GM21723 (cell line): ENCODE results near the gene SYTL2.
"Not testable (repeated sequence)": the region's sequence is repeated elsewhere in the genome, so short reads cannot be mapped to it uniquely, and the experiment has no call there.

ENCODE experiments used
- ATAC-seq: cut with Tn5 transposase; IDR thresholded peaks from one replicate; pipeline ENCODE4 v1.9.1; 2021; ENCODE audit warnings: mild to moderate bottlenecking, moderate library complexity; ENCODE audit not compliant: unreplicated experiment

The SYTL2 gene

DNA sequence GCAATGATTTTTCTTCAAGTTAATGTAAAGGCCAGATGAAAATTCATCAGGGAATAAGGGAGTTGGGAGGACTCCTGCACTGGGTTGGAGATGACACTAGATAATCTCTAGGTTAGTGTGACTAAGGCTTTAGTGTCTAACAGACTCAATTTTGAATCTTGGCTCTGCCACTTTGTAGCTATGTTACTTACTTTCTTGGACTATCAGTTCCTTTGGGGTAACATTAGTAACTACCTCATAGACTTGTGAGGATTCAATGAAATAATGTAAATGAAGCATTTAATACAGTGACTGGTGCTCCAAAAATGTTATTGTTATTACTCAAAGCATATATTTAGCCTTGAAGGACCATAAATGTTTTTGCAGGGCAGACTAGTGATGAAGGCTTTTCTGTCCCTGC is 115.4 kb downstream of the SYTL2 start:
- no peak for ATAC-seq

DNA sequence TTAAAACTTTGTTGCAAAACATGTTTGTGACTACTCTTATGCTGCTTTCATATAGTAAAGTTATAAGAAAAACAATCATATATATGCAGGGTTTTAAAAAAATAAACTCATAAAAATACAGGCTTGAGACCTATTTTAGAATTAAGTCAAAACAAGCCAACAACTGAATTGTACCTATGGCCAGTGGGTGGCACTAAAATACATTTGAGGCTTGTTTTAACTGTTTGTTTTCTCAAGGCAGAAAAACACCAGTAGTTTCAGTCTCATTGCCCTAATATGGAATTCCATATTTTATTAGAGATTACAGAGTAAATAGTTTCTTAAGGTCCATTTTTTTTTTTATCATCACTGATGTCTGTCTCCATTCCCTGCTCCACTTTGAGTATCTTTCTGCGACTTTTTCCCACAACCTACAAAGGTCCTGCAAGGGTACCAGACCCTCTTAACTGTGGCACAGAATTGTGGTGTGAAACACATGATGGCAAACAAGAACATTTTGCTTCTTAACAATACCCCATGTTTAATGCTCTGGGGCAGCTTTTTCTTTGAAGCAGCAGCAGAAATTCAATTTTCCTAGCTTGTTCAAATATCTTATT is 116.5 kb downstream of the SYTL2 start:
- ATAC-seq = no peak

DNA sequence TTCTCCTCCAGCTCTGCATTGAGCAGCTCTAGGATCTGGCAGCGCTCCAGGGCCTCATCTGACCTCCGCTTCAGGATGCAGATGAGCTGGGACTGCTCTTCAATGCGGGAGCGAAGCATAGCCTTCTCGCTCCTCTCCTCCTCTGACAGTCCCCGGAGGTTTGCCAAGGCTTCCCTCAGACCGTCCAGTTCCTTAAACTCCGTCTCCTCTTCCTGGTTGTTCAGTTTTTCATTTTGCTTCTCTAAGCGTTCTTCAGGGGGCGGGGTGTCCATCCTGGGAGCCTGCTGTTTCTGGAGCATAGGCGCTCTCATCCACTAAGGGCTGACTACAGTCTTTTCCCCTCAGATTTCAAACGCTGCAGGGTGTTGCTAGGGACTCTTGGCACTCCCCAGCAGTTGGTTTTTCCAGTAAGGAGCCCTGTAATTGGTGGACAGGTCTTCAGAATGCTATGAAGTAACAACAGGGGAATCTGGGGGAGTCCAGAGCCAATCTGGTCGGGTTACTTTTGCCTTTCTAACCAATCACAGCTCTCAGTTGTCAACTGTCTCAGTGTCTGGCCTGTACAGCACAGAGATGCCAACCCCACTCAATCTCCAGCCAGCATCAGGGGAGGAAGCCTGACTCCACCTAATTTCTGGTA is 125.0 kb downstream of the SYTL2 start, which contains the start of gene CCDC89:
Gene CCDC89 (minus strand): TSS at position 376 of the 640 bp plus-strand sequence. CDS start 65 bp downstream, at position 311.
- no peak for ATAC-seq

DNA sequence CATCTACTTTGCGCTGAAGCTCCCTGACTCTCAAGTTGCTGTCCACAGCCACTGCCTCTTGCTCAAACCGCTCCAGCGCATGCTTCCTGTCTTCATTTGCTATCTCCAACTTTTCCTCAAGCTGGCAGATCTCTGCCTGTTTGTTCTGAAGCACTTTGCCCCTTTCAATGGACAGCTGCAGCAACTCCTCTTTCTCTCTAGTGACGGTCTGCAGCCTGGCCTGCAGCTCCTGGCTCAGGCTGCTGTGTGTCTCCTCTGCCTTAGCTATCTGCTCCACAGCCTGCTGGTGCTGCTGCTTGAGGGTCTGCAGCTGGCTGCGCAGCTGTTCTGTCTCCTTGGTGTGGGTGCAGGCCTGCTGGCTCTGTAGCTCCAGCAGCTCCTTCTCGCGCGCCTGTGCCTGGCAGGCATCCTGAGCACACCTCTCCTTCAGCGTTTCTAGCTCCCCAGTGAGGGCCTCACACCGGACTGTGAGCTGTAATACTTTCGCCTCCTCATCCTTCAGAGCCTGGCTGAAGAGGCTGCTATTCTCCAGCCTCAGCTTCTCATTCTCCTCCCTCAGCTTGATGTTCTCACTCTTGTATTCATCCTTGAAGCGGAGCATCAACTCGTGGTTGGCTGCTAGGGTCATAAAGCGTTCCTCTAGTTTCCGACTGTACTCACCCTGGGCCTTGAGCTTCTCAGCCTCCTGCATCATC is 125.7 kb downstream of the SYTL2 start:
- no peak for ATAC-seq

DNA sequence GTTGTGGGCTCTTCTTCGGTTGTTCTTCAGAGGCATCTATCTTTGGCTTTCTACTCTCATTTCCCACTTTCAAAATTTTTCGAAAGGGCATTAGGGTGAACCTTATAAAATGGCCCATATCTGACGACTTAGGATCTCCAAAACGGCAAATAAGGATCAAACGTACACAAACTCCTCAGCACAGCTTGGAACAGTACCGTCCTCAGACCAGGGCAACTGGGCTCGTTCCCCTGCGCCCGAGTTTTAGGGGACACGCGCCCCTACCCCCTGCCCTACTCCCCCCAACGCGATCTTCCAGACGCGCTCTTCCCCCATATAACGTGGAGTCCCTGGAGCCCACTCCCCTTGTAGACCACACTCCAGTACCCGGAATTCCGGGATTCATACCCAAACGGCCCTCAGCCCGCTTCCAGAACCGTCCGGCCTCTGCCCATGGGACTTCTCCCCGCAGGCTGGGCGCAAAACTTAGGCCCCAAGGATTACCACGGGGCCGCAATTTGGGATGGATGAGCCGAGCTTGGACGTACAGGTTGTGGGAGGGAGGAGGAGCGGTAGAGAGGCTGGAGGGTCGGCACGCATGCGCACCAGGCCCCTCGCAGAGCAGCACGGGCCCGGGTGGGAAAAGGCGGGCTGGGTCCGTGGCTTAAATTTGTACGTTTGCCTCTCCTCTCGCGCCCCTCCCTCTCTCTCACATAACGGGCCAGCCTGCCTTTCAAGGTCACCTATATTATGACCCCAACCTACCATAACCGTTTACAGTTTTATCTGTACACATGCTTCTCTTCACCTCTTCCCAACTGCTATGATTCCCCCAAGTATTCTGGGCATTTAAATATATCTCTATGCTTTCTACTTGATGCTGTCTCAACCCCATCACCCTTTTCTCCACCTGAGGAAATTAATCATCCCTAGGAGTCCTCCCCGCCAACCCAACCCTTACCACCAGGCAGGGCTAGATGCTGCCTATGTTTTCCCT is 128.3 kb downstream of the SYTL2 start:
- peak; percentile 62 for ATAC-seq

DNA sequence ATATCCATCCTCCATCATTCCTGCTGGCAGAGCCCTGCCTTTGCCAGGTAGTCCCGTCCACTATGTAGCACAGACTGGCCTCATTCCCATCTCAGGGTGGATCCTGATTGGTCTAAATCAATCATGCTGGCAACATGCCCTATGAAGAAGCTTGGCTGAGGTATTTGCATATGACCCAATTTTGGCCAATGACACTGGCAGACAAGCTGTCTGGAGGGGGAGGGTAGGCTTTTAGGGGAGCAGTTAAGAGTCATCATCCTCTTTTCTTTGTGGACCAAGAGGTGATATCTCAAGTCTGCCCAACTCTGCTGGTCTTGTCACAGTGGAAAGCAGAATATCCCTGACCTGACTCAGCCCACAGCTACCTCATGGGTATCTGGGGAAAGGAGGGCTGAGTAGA is 130.0 kb downstream of the SYTL2 start:
- no peak for ATAC-seq

DNA sequence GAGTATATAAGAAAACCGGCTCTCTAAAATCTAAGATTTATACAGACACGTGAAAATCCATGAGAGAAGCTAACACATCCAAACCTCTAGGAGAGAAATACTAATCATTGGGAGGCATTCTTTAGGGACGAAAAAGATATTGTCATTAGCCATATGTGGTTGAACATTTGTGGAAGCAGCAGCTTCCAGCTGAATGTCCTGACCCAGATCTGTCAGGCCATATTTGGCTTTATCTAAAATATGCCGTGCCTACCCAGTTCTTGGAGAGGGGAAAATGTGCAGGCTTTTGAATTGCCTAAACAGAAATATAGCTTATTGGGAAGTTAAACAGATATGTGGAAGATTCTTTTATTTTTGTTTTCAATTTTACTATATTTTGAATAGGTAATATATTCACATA is 131.4 kb downstream of the SYTL2 start:
- no peak for ATAC-seq

DNA sequence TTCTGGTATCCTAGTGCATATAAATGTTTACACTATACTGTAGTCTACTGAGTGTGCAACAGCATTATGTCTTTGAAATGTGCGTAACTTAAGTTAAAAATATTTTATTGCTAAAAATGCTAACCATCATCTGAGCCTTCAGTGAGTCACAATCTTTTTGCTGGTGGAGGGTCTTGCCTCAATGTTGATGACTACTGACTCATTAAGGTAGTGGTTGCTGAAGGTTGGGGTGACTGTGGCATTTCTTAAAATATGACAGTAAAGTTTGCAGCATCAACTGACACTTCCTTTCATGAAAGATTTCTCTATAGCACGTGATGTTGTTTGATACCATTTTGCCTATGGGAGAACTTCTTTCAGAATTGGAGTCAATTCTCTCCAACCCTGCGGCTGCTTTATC is 137.5 kb downstream of the SYTL2 start:
- ATAC-seq = no peak

DNA sequence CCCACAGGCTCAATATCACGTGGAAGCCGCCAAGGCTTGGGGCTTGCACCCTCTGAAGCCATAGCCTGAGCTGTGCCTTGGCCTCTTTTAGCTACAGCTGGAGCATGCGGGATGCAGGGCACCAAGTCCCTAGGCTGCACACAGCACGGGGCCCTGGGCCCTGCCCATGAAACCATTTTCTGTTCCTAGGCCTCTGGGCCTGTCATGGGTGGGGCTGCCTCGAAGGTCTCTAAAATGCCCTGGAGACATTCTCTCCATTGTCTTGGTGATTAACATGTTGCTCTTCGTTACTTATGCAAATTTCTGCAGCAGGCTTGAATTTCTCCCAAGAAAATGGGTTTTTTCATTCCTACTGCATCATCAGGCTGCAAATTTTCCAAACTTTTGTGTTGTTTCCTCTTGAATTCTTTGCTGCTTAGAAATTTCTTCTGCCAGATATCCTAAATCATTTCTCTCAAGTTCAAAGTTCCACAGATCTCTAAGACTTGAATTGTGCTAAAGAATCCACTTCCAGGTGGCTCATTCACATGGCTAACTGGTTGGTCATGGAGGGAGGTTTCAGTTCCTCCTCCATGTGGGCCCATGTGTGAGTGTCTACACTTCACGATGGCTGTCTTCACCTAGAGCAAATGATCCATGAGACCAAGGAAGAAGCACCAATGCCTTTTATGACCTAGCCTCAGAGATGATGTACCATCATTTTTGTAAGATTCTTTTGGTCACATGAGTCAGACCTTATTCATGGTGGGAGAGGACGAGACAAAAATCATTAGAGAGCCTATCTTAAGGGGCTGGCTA is 138.6 kb downstream of the SYTL2 start:
- no peak for ATAC-seq

DNA sequence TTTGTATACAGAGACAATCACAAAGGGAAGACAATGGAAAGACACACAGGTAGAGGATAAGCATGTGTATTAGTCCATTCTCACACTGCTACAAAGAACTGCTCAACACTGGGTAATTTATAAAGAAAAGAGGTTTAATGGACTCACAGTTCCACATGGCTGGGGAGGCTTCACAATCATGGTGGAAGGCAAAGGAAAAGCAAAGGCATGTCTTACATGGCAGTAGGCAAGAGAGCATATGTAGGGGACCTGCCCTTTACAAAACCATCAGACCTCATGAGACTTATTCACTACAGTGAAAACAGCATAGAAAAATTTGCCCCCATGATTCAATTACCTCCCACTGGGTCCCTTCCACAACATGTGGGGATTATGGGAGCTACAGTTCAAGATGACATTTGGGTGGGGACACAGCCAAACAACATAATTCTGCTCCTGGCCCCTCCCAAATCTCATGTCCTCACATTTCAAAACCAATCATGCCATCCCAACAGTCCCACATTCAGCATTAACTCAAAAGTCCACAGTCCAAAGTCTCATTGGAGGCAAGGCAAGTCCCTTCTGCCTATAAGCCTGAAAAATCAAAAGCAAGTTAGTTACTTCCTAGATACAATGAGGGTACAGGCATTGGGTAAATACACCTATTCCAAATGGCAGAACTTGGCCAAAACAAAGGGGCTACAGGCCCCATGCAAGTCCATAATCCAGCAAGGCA is 139.8 kb downstream of the SYTL2 start:
- ATAC-seq = not testable (repeated sequence)

DNA sequence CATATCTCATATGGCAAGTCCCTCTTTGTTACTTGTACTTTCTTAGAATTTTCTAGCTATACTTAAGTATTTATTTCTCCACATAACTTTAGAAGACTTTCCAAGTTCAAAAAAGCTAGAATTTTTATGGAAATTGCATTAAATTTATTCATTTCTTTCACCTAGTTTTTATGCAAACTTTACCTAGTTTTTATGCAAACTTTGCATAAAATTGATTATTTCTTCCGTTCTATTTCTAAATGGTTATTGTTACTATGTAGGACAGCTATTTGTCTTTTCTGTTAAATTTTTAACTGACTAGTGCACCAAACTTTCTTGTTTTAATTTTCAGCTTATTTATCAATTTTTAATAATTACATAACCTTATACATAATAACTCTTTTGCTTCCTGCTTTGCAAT is 142.8 kb downstream of the SYTL2 start:
- no peak for ATAC-seq

DNA sequence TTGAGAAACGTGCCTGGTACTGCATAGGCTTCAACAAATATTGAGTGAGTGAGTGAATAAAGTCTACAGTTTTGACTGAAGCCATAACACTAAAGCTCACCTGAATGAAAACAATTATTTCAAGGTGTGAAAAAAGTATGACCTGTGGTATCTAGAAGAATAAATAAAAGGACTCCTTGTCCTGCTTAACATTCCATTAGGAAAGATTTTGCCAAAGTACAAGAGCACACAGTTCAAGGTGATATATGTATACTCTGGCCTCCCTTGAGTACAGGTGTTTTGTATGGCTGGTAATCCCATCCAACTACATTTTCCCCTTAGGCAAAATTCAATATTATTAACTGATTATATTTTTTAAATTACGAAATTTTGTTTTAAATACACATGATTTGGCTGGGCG is 144.3 kb downstream of the SYTL2 start:
- ATAC-seq = no peak

DNA sequence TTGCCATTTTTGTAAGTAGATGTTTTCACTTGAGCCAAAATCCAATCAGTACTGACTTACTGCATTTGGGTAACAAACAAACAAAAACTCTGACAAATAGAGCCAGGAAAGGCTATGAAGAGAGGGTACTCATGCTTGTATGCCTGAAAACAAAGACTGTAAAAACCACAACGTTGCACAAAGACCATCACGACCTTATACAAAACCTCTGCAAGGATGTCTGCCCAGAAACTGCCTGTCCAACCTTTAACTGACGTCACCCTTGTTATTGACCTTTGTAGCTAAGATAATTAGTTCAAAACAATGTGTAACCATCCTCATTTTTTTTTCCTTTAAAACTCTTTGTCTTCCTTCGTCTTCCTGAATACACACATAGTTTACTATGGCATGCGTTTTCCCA is 145.2 kb downstream of the SYTL2 start:
- no peak for ATAC-seq

DNA sequence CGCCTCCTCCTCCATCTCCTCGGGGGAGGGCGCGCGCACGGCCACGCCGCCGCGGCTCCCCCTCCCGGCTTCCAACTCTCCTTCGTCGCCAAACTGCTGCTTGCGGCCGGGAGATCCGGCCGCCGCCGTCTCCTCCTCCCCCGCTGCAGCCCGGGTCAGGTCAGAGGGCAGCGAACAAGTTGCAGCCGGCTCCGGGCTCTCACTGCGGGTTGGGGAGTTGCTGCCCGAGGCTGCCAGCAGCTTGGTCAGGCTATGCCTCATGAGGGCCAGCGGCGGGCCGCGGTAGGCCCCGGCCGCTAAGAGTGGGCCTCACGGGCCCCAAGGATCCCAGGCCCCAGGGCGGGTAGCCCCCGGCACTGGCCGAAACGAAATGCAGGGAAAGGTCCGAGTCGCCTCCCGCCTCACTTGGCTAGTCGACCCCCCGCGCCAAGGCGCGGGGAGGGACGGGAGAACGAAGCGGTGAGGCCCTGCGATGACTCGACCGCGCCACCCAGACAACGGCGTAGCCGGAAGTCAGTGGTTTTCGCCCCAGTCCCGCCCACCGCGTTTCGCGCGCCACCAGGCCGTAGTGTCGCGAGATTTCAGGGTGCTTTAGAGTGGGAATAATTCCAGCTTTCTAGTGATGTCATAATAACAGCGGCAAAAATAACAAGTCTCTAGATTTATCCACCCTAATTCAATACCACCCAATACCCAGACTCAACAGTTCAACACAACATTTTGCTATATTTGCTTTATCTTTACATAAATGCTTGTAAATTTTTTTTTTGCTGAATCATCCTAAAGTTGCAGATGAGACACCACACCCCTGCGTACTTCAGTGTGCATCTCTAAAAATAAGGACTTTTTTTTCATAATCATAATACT is 146.1 kb downstream of the SYTL2 start, which contains the start of gene CREBZF:
Gene CREBZF (minus strand): TSS at position 515 of the 867 bp plus-strand sequence. CDS start 254 bp downstream, at position 261.
- peak; percentile 90 for ATAC-seq

DNA sequence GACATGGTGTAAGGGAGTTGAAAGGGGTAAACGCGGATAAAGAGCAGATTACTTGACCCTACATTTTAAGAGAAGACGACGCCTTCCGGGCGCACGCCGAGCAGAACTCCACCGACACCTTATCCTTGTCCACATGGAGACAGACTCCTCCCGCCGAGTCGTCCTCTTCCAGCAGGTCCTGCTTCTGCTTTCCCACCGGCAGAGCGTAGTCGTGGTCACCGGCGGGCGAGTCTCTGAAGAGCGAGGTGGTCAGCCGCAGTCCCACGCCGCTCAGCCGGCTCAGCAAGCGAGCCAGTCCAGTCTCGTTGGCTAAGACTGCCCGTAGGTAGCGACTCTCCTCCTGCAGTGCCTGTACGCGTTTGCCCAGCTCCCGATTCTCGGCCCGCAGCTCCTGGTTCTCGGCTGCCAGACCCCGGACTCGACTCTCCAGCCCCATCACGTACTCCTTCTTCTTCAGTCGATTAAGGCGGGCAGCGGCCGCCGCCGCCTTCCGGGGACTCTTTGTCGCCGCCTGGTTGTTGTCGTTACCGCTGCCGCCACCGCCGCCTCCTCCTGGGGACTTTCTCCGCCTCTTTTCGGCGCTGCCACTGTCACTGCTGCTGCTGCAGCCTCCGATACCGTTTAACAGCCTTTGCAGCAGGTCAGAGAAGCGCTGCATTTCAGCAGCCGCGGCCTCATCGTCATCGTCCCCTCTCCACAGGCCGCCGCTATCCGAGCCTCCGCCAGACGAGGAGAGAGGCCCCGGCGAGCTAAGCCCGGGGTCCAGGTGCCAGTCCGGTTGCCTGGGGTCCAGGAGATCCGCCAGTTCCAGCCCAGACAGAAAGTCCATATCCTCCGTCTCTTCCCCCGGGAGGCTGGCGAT is 147.0 kb downstream of the SYTL2 start:
- ATAC-seq = peak; percentile 79

DNA sequence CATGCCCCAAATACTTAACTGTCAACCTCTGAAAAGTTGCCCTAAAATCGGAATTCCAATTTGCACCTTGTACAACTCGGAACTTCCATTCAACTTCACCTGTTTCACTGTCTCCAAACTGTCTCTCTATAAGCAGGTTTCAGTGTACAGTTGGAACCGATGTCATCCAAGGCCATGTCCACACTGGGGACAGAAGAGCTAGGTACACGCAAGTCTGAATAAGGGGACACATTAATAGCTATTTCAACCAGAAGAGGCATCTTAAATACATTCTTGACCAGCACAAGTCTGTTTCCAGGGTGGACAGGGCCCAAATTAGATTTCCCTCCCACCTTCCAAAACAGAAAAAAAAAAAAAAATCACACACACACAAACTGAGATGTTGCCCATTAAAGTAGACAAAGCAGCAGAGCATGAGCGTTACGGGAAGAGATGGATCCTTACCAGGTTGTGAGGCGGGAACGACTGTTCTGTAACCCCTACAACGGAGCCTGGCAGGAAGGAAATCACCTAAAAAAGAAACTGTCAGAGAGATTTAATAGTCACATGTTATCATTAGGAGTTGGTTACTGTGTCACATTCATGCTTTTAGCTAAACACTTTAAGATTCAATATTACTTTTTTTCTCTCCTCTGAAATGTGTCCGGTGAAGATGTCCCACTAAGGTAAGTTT is 147.7 kb downstream of the SYTL2 start:
- ATAC-seq = no peak
